ENCODE data around the gene CAPN13. TPM values are rescaled to one million over a fixed set of nuclear protein-coding genes. Genes with fewer than 3 reads are reported as not detected.

The CAPN13 gene
- polyA plus RNA-seq, 4 donors = 12.4 to 85.9 (median 59.5) TPM

- Histone ChIP-seq H3K9me3 (ENCODE audit: control insufficient read depth in 2 of 2, insufficient read depth in 1 of 2, low read depth in 1 of 2, low read length in 1 of 2) (no peaks in the 10 kb centered on the region), H3K27ac (ENCODE audit: low read depth in 1 of 3, low read length in 2 of 3) (peak overlapping the region in 1 of 3 donors; percentile 25), H3K27me3 (ENCODE audit: control insufficient read depth in 3 of 3, insufficient read depth in 3 of 3, low read length in 3 of 3) (no peaks in the 10 kb centered on the region), H3K36me3 (ENCODE audit: control insufficient read depth in 3 of 3, insufficient read depth in 2 of 3, low read depth in 1 of 3, low read length in 3 of 3) (peaks cover 2 to 9% (median 2%) of the 10 kb centered on the region in 3 donors), H3K4me1 (ENCODE audit: control insufficient read depth in 3 of 3, insufficient read depth in 2 of 3, low read depth in 1 of 3, low read length in 2 of 3) (peaks cover 6 to 24% (median 13%) of the 10 kb centered on the region in 3 donors), H3K4me3 (ENCODE audit: low read depth in 1 of 3, low read length in 3 of 3) (no peak overlapping the region)
- FAIRE-seq (no peak), DNase-seq (peak; percentile 79 to 91)
- 15 to 58% (median 39%) methylated on average over 7 of the region's 7 CpGs for WGBS, 3 donors
These were observed 25.2 kb downstream of the CAPN13 start for GRCh38 chr2:30781961-30782533.

- Histone ChIP-seq H3K9me3 (ENCODE audit: control insufficient read depth in 2 of 2, insufficient read depth in 1 of 2, low read depth in 1 of 2, low read length in 1 of 2) (no peaks in the 10 kb centered on the region), H3K36me3 (ENCODE audit: control insufficient read depth in 3 of 3, insufficient read depth in 2 of 3, low read depth in 1 of 3, low read length in 3 of 3) (peaks cover 0 to 4% (median 2%) of the 10 kb centered on the region in 3 donors), H3K27me3 (ENCODE audit: control insufficient read depth in 3 of 3, insufficient read depth in 3 of 3, low read length in 3 of 3) (no peaks in the 10 kb centered on the region), H3K4me1 (ENCODE audit: control insufficient read depth in 3 of 3, insufficient read depth in 2 of 3, low read depth in 1 of 3, low read length in 2 of 3) (peaks cover 6 to 30% (median 14%) of the 10 kb centered on the region in 3 donors), H3K27ac (ENCODE audit: low read depth in 1 of 3, low read length in 2 of 3) (no peak overlapping the region), H3K4me3 (ENCODE audit: low read depth in 1 of 3, low read length in 3 of 3) (no peak overlapping the region)
- WGBS, 3 donors = 53 to 67% (median 56%) methylated on average over 1 of the region's 1 CpG
- DNase-seq (no peak), FAIRE-seq (no peak)
These were observed 25.8 kb downstream of the CAPN13 start for GRCh38 chr2:30781451-30781850.

GRCh38 chr2:30780776-30781330 lies 26.4 kb downstream of the CAPN13 start:
- H3K4me1 ChIP-seq (ENCODE audit: control insufficient read depth in 3 of 3, insufficient read depth in 2 of 3, low read depth in 1 of 3, low read length in 2 of 3) = peaks cover 6 to 36% (median 16%) of the 10 kb centered on the region in 3 donors
- 52 to 75% (median 63%) methylated on average over 5 of the region's 5 CpGs for WGBS, 3 donors
- no peak overlapping the region for H3K4me3 ChIP-seq (ENCODE audit: low read depth in 1 of 3, low read length in 3 of 3)
- H3K27me3 ChIP-seq (ENCODE audit: control insufficient read depth in 3 of 3, insufficient read depth in 3 of 3, low read length in 3 of 3) = no peaks in the 10 kb centered on the region
- H3K27ac ChIP-seq (ENCODE audit: low read depth in 1 of 3, low read length in 2 of 3) = no peak overlapping the region
- H3K9me3 ChIP-seq (ENCODE audit: control insufficient read depth in 2 of 2, insufficient read depth in 1 of 2, low read depth in 1 of 2, low read length in 1 of 2) = no peaks in the 10 kb centered on the region
- FAIRE-seq (no peak), DNase-seq (no peak)
- peaks cover 0 to 2% (median 0%) of the 10 kb centered on the region in 3 donors for H3K36me3 ChIP-seq (ENCODE audit: control insufficient read depth in 3 of 3, insufficient read depth in 2 of 3, low read depth in 1 of 3, low read length in 3 of 3)

- Histone ChIP-seq H3K27me3 (ENCODE audit: control insufficient read depth in 3 of 3, insufficient read depth in 3 of 3, low read length in 3 of 3) (no peaks in the 10 kb centered on the region), H3K36me3 (ENCODE audit: control insufficient read depth in 3 of 3, insufficient read depth in 2 of 3, low read depth in 1 of 3, low read length in 3 of 3) (peaks cover 0 to 2% (median 0%) of the 10 kb centered on the region in 3 donors), H3K9me3 (ENCODE audit: control insufficient read depth in 2 of 2, insufficient read depth in 1 of 2, low read depth in 1 of 2, low read length in 1 of 2) (no peaks in the 10 kb centered on the region), H3K4me3 (ENCODE audit: low read depth in 1 of 3, low read length in 3 of 3) (no peak overlapping the region), H3K27ac (ENCODE audit: low read depth in 1 of 3, low read length in 2 of 3) (peak overlapping the region; percentile 46 to 87 (median 76)), H3K4me1 (ENCODE audit: control insufficient read depth in 3 of 3, insufficient read depth in 2 of 3, low read depth in 1 of 3, low read length in 2 of 3) (peaks cover 6 to 37% (median 11%) of the 10 kb centered on the region in 3 donors)
- WGBS, 3 donors = 73 to 82% (median 77%) methylated on average over 11 of the region's 11 CpGs
- DNase-seq (no peak), FAIRE-seq (no peak)
These were observed 28.6 kb downstream of the CAPN13 start for GRCh38 chr2:30778611-30779010.

GRCh38 chr2:30777661-30778505 lies 29.4 kb downstream of the CAPN13 start:
- Histone ChIP-seq H3K27me3 (ENCODE audit: control insufficient read depth in 3 of 3, insufficient read depth in 3 of 3, low read length in 3 of 3) (no peaks in the 10 kb centered on the region), H3K4me3 (ENCODE audit: low read depth in 1 of 3, low read length in 3 of 3) (peak overlapping the region in 2 of 3 donors; percentile 8 to 18), H3K4me1 (ENCODE audit: control insufficient read depth in 3 of 3, insufficient read depth in 2 of 3, low read depth in 1 of 3, low read length in 2 of 3) (peaks cover 6 to 37% (median 11%) of the 10 kb centered on the region in 3 donors), H3K9me3 (ENCODE audit: control insufficient read depth in 2 of 2, insufficient read depth in 1 of 2, low read depth in 1 of 2, low read length in 1 of 2) (no peaks in the 10 kb centered on the region), H3K27ac (ENCODE audit: low read depth in 1 of 3, low read length in 2 of 3) (peak overlapping the region; percentile 87 to 89 (median 87)), H3K36me3 (ENCODE audit: control insufficient read depth in 3 of 3, insufficient read depth in 2 of 3, low read depth in 1 of 3, low read length in 3 of 3) (no peaks in the 10 kb centered on the region)
- peak; percentile 75 to 92 for DNase-seq
- no peak for FAIRE-seq
- 18 to 56% (median 33%) methylated on average over 12 of the region's 12 CpGs for WGBS, 3 donors

- Histone ChIP-seq H3K27me3 (ENCODE audit: control insufficient read depth in 3 of 3, insufficient read depth in 3 of 3, low read length in 3 of 3) (no peaks in the 10 kb centered on the region), H3K4me1 (ENCODE audit: control insufficient read depth in 3 of 3, insufficient read depth in 2 of 3, low read depth in 1 of 3, low read length in 2 of 3) (peaks cover 6 to 31% (median 11%) of the 10 kb centered on the region in 3 donors), H3K4me3 (ENCODE audit: low read depth in 1 of 3, low read length in 3 of 3) (peak overlapping the region in 2 of 3 donors; percentile 8 to 18), H3K9me3 (ENCODE audit: control insufficient read depth in 2 of 2, insufficient read depth in 1 of 2, low read depth in 1 of 2, low read length in 1 of 2) (no peaks in the 10 kb centered on the region), H3K27ac (ENCODE audit: low read depth in 1 of 3, low read length in 2 of 3) (peak overlapping the region; percentile 80 to 89 (median 87)), H3K36me3 (ENCODE audit: control insufficient read depth in 3 of 3, insufficient read depth in 2 of 3, low read depth in 1 of 3, low read length in 3 of 3) (peaks cover 0 to 4% (median 0%) of the 10 kb centered on the region in 3 donors)
- FAIRE-seq (no peak), DNase-seq (peak; percentile 81 to 90)
- 10 to 51% (median 19%) methylated on average over 9 of the region's 9 CpGs for WGBS, 3 donors
These were observed 30.2 kb downstream of the CAPN13 start for GRCh38 chr2:30776831-30777635.

GRCh38 chr2:30775833-30776232 lies 31.4 kb downstream of the CAPN13 start:
- FAIRE-seq (no peak), DNase-seq (peak; percentile 76 to 86)
- WGBS, 3 donors = 9 to 34% (median 27%) methylated on average over 7 of the region's 7 CpGs

More at GRCh38 chr2:30775833-30776232, 31.4 kb downstream of the CAPN13 start:
- no peaks in the 10 kb centered on the region for H3K27me3 ChIP-seq (ENCODE audit: control insufficient read depth in 3 of 3, insufficient read depth in 3 of 3, low read length in 3 of 3)
- no peak overlapping the region for H3K4me3 ChIP-seq (ENCODE audit: low read depth in 1 of 3, low read length in 3 of 3)
- H3K4me1 ChIP-seq (ENCODE audit: control insufficient read depth in 3 of 3, insufficient read depth in 2 of 3, low read depth in 1 of 3, low read length in 2 of 3) = peaks cover 6 to 28% (median 12%) of the 10 kb centered on the region in 3 donors
- H3K27ac ChIP-seq (ENCODE audit: low read depth in 1 of 3, low read length in 2 of 3) = peak overlapping the region; percentile 36 to 89 (median 87)
- H3K36me3 ChIP-seq (ENCODE audit: control insufficient read depth in 3 of 3, insufficient read depth in 2 of 3, low read depth in 1 of 3, low read length in 3 of 3) = peaks cover 0 to 5% (median 0%) of the 10 kb centered on the region in 3 donors
- H3K9me3 ChIP-seq (ENCODE audit: control insufficient read depth in 2 of 2, insufficient read depth in 1 of 2, low read depth in 1 of 2, low read length in 1 of 2) = no peaks in the 10 kb centered on the region

Data from small intestine (tissue), 7 donors.